GM18508 (cell line): ENCODE measurements around the gene RSPH6A.

ENCODE experiments used
- ATAC-seq: cut with Tn5 transposase; IDR thresholded peaks from one replicate; pipeline ENCODE4 v1.9.1; 2021; ENCODE audit warnings: moderate number of reproducible peaks; ENCODE audit not compliant: insufficient read depth, unreplicated experiment

The RSPH6A gene

DNA sequence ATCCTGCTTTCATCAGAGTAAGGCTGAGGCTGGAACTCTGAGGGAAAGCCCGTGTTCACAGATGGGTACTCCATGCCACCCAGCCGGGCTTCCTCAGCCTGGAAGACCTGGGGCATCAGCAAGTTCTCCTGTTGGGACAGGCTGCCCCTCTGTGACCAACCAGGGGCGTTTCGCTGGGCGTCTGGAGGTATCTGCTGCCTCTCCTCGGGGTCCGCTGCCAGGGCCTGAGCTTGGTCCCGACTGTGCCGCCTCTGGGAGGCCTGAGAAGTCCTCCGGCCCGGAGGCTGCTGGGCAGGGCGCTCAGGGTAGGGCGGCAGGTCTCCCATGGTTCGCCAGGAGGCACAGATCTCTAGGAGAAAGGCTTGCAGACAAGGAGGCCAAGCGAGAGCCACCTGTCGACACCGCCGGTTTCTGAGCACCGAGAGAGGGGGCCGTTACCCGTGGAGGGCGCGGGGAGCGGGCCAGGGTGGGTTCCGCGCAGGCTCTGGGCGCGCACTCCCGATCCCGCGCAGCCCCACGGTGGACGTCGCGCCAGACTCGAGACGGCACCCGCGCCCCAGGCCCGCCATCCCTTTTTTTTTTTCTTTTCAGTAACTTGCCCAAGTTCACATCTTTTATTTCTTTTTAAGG is at the start of gene RSPH6A:
RSPH6A (minus strand) TSS at position 458 of the 630 bp plus-strand sequence; CDS start at position 326, 132 bp downstream.
- no peak for ATAC-seq

DNA sequence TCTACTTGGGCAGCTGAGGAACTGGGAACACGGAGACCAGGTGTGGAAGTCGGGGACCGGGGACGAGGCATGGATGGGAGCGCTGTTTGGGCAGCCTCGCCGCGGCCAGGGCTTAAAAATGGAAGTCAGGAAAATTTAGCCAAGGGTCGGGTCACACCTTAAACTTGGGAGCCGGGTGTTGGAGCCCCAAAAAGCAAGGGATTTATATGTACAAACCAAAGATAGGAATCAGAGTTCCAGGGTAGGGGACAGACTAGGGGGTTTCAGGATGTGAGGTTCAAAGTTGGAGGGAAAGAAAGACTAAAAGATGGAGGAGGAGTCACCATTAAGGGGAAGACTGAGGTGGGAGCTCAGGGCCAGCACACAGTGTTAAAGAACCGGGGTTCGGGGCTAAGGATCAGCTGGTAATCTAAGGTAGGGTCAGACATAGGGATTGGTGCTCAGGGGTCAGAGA is 49.5 kb upstream of the RSPH6A start:
- ATAC-seq: no peak

DNA sequence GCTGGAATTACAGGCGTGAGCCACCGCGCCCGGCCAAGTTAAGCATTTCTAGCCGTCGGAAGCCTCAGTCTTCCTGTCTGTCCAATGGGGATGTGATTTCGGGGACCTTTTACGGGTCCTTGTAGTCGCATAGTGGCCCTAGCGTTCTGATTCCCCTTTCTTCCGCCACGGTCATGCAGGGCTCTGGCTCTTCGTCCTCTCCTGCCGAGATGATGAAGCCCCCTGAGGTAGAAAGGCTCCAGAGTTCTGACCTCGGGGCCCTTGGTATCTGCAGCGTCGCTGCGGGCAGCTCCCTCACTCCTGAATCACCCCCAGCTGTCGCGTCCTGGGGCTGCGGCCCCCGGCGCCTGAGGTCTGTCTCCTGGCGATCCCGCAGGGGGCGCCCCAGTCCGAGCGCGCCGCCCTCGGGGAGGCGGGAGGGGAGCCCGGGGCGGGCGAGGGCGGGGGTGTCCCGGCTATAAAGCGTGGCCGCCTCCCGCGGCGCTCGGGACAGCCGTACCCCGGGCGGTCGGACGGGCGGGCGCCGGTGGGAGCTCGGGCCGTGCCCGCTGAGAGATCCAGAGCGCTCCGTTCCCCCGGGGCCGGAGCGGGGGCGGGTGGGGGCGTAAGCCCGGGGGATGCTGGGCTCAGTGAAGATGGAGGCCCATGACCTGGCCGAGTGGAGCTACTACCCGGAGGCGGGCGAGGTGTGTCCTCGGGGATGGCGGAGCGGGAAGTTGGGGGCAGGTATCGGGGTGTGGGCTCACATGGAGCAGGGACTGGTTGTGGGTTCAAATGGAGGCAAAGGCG is 48.9 kb upstream of the RSPH6A start, which contains the start of gene FOXA3:
FOXA3 (plus strand) TSS at position 487 of the 789 bp plus-strand sequence; CDS start at position 618, 131 bp downstream.
- no peak for ATAC-seq

DNA sequence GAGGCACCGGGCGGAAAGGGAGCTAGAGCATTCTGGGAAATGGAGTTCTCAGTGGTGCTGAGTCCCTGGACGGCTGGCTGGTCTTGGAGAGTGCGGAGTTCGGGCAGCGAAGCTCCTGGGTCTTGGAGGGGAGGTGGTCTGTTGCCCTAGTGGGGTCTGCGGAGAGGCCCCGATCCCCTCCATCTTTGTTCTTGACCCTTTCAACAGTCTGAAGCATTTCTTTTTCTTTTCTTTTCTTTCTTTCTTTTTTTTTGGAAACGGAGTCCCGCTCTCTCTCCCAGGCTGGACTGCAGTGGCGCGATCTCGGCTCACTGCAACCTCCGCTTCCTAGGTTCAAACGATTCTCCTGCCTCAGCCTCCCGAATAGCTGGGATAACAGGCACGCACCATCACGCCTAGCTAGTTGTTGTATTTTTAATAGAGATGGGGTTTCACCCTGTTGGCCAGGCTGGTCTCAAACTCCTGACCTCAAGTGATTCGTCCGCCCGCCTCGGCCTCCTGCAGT is 48.3 kb upstream of the RSPH6A start:
- no peak for ATAC-seq

DNA sequence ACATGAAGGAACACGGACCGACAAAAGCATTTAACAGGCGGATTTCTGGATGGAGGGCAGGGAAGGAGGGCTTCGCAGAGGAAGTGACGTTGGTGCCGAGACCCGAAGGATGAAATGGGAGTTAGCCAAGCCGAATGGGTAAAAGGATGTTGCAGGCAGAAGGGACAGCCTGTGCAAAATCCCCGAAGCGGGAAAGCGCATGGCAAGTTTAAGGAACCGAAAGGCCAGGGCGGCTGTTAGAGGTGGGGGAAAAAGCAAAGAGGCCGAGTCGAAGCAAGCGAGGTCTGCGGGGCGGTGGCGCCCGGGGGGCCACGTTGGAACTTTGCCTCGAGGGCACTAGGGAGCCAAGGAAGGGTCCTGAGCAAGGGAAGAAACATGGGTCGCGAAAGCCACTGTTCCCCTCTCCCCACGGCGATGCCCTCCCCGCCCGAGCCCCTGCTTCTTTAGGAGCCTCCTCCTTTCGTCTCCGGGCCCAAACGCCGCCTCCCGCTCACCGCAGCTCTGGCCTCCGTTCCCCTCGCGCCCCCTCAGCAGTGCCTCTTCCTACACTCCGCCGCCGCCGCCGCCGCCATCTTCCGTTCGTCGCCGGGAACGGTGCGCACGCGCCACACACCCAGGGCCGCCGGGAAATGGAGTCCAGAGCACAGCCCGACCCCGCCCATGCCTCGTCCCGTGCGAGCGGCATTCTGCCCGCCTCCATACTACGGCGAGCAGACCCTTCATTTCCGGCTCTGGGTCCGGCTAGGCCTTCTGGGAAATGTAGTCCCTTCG is 47.6 kb upstream of the RSPH6A start, which contains the start of gene SYMPK:
SYMPK (minus strand) TSS at position 584 of the 771 bp plus-strand sequence. CDS start 8,652 bp downstream, outside the sequence.
- peak; percentile 79 for ATAC-seq

DNA sequence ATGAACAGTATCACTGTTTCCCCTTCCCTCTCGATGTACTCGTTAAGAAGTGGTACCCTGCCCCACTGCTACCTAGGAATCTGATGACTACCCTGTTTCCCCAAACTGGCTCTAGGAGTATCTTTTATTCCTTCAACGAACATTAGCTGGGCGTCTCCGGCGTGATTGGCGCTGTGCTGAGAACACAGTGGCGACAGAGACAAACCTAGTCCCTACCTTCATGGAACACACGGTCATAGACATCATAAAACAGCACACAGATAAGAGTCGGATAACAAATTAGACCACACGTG is 47.1 kb upstream of the RSPH6A start:
- no peak for ATAC-seq

DNA sequence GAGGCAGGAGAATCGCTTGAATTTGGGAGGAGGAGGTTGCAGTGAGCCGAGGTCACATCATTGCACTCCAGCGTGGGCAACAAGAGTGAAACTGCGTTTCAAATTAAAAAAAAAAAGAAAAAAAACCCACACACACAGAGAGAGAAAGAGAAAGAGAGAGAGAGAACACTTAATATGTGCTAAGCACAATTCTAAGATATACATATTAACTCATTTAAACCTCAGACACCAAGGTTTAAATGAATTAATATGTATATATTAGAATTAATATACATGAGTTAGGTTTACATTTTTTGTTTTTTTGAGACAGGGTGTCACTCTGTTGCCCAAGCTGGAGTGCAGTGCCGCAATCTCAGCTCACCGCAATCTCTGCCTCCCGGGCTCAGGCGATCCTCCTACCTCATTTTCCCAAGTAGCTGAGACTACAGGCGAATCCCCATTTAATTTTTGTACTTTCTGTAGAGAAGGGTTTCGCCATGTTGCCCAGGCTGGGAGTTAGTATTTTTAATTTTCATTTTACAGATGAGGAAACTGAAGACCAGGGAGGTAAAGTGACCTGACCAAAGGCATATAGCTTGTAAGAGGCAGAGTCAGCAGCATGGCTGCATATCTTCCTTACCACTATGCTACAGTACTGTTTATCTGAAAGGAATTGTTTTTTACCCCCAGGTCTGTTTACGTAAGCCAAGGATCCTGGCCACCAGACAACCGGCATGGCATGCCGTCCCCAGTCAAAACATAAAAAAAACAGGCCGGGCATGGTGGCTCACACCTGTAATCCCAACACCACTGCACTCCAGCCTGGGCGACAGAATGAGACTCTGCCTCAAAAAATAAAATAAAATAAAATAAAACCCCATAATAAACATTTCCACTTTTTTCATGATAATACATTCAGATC is 45.5 kb upstream of the RSPH6A start:
- ATAC-seq: no peak

DNA sequence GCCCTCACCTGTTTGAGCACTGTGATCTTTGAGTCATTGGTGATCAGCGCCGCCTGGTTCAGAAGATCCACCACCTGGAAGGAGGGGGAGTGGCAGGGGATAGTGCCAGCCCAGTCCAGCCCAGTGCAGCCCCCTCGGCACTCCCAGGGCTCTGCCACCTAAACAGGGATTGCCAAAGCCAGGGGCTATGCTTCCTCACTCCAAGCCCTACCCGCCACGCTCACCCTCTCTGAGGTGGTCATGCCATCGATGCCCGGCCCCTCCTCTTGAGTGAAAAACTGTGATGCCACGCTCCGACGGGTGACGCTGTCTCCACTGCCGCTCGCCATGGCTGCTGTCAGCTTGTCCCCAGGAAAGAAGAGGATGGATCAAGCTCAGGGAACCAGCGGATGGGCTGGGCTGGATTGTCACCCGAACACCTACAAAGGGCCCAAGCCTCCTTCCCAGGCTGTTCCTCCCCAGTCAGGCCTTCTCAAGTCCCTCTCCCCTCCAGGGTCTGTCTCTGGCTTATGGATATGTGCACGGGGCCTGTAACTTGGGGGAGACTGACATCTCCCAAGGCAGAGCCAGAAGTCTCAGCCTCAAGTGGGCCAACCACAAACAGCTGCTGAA is 39.2 kb upstream of the RSPH6A start:
- no peak for ATAC-seq

DNA sequence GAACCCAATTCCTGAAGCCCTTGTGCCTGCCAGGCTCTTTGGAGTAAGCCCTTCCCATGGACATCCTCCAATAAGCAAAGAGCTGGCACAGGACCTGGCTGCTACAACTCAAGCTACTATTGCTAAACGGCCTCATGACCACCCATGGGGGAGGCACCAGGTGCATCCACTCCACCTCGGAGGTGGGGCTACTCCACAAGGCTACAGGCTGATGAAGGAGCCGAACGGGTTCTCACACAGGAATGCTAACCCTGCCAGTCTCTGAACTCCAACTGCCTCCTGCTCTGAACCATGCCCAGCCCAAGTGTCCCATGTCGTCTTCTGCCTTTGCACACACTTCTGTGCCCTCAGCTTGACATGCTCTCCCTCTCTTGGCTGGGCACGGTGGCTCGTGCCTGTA is 37.9 kb upstream of the RSPH6A start:
- ATAC-seq: no peak

DNA sequence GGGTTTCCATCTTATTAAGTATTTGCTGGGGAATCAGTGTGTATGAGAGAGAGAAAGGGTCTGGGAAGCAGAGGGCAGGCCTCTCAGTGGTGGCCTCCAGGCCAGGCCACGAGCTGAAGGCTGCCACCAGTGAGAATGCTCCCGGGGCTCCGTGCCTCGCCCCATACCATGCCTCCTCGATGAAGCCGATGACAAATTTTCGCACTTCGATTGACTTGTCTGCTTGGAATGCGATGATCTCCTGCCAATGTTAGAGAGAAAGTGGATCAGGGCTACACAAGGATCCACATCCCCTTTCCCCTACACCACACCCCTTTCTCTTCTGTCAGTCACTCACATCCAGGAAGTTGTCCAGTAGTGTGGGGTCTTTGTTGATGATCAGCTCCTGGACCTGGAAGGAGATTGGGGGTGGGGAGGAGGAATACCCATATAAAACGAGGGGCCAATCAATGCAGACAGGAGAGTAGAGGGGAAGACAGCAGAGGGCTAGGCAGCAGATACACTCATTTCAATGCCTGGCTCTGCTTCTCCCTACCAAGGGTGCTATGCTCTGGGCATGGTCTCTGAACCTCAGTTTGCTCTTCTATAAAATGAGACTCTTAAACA is 37.1 kb upstream of the RSPH6A start:
- no peak for ATAC-seq

DNA sequence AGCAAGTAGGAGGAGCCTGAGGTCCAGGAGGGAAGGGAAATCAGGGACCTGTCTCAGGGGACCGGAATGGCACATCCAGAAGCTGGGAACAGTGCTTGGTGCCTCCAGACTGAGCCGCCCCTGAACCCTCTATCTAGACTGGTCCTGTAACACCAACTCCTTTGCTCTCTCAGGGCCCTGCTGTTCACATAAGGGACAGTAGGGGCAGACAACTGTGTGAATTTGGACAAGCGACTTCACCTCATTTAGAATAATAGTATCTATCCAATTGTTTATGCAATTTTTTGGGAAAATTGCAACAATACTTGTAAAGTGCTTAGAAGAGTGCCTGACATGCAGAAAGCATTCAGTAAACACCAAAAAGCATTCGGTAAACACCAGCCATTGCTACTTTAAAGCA is 33.8 kb upstream of the RSPH6A start:
- no peak for ATAC-seq

DNA sequence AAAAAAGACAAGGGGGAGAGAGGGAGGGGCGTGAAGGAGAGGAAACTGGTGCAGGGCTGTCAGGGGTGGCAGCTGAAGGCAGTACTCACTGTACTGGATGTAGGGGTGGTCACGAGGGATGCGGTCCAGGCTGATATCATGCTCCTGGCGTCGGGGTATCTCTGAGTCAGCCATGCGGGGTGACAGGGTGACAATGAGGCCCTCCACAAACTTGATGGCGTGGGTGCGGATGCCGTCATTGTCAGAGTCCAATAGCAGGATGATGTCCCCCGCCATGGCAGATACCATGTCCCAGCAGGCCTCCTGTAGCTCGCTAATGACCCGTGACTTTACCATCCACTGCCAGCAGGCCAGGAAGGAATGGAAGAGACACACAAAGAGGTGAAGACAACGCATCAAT is 32.6 kb upstream of the RSPH6A start:
- no peak for ATAC-seq

DNA sequence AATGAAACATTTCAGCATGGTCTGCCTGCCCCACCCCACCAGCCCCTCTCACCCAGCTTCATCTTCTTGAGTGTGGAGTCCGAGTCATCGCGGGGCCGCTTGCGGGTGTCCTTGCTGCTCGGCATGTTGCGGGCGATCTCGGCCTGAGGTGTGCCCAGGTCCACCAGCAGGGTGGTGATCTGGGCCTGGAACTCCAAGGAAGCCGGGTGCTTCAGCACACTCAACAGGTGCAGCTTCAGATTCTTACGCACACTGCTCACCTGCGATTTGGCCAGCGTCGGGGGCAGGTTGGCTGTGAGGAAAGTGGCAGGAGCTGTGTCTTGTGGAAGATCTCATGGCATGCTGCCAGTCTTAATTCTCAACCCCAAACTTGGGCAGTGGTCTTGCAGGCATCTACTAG is 27.1 kb upstream of the RSPH6A start:
- ATAC-seq: no peak

DNA sequence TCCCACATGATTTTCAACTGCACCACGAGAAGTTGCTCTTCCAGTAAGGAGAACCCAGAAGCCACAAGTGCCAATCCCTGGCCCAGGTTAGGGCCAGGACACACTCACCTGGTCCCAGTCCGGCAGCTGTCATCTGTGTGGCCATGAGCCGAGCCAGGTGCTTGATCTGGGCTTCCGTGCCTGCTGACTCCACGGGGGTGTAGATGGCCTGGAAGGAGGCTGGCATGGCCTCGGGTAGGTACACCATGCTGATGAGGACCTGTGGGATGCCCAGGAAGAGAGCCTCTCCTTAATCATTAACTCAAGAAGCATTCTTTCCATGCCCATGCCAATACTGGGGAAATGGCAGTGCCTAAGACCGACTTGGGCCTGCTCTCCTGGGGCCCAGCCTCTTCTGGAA is 19.9 kb upstream of the RSPH6A start:
- ATAC-seq: no peak

DNA sequence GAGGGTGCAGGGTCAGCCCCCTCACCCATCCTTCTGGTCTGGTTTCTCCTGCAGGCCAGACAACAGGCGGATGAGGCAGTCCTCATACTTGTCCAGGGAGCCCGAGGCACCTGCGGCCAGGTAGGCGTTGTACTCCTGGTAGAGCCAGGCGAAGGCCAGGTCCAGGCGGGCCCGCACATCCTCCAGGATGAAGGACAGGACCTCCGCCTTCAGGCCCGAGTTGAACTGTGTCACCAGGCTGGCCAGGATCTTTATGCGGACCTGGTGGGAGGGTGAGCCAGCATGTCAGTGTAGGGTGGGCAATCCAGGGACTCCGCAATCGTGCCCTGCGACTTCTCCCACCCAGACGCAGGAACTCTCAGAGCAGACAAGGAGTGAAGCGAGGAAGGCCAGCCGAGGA is 13.8 kb upstream of the RSPH6A start:
- no peak for ATAC-seq

DNA sequence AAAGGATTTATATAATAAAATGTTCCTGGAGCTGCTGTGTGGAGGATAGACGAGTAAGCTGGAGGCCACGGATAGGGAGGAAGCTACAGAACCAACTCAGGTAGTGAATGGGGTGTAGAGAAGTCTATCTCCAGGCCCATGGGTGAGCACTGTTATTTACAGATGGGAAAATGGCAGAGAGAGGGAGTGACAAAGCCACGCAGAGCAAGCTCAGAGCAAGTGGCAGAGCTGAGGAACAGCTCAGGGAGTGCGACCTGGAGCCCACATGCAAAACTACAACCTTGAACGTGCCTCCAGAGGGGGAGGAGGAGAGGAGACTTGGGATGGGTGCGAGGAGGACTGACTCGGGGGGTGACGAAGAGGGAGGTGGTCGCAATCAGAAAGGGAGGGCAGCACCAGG is 13.4 kb upstream of the RSPH6A start:
- no peak for ATAC-seq

DNA sequence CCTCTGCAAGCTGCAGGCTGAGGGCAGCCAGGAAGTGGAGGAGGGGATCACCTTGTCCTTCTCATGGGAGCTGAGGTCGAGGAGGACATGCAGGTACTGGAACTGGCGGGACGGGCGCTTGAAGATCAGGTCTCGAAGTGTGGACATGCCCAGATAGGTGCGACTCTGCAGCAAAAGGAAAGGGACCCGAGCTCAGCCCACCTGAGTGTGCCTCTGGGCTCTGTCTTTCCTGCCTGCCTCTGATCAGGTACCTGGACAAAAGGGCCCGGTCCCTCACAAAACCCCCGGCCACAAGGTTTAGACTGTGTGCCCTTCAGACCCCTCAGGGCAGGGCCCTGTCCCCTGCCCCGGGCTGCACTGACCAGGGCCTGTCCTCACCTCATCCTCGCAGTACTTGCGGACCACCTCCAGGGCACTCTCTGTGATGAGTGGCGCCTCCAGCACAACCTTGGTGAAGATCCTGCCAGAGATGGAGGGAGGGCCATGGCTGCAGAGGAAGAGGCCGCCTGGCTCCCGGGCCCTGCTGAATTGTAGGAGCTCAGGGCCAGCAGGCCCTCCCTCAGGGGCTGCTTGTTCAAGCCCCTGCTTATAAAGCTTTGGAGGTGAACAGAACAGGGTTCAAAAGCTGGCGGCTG is 12.5 kb upstream of the RSPH6A start:
- ATAC-seq: no peak

DNA sequence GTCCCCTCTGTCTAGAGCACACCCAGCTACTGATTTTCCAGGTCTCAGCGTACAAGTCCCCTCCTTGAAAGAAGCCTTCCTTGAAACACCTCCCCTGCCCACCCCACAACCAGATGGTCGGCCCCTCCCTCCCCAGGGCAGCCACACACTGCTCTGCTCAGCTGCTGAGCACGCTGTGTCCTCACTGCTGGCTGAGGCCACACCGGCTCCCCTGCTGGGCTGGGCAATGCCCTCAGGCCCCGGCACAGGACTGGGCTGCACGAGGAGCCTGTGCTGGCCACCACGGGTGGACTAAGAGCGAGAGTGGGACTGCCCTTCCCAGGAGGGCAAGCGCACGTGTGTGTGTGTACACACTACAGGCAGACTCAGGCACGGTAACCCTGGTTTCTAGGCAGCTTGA is 11.8 kb upstream of the RSPH6A start:
- no peak for ATAC-seq
